Fibroblast of gingiva (primary cell): Measurements from ENCODE around the gene CALY.
A peak's percentile ranks its signal among the peaks of the same experiment; 100 is the strongest.

Experiments
- DNase-seq: peaks from one replicate; pipeline ENCODE4 v3.0.0-alpha.2; 2011; ENCODE audit warnings: low read depth

The CALY gene

DNA sequence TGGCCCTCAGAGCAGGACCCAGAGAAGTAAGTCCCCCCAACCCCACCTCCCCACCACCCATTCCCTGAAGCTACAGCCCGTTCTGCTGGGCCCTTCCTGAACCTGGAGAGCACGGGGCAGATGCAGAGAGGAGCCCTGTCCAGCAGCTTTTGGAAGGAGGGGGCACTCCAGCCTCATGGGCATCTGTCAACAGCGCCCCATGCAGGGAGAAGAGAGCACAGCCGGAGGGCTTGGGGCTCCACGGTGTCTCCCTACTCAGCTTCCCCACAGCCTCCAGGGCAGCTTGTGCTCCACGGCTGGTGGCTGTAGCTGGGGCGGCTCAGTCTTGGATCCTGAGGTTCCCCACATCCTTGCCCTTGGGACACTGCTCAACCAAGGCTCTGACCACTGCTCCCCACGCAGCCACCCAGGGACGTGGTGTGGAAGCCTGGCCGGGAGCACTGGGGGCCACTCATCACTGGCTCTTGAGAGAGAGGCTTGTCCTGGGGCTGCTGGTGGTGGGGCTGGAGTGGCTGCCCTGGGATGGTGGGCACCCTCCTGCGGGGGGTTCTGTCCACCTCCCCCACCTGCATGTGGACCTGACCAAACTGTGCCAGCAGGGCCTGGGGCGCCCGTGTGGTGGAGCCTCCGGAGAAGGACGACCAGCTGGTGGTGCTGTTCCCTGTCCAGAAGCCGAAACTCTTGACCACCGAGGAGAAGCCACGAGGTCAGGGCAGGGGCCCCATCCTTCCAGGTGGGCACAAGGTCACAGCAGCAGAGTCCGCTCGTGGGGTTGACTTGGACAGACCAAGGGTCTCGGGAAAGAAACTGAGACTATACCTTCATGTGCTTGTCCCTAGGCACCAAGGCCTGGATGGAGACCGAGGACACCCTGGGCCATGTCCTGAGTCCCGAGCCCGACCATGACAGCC, 15.0 kb upstream of the CALY start:
- DNase-seq = no peak

- DNase-seq = no peak
These were observed 14.2 kb upstream of the CALY start for GRCh38 chr10:133350950-133351329.

GRCh38 chr10:133350283-133350949, 13.7 kb upstream of the CALY start:
- DNase-seq = no peak

- DNase-seq = no peak
These were observed 12.9 kb upstream of the CALY start for GRCh38 chr10:133349577-133350011.

DNA sequence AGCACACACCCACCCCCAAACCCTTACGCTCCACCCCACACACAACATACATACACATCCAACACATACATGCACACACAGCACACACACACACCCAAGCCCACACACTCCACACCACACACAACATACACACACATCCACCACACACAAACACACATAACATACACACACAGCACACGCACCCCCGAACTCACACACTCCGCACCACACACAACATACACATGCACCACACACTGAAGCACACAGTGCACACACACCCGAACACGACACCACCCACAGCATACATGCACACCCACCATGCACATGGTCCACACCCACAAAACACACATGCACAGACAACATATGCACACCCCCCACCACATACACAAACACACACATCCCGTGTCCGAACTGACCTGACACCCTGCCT, 12.5 kb upstream of the CALY start:
- DNase-seq = no peak

DNA sequence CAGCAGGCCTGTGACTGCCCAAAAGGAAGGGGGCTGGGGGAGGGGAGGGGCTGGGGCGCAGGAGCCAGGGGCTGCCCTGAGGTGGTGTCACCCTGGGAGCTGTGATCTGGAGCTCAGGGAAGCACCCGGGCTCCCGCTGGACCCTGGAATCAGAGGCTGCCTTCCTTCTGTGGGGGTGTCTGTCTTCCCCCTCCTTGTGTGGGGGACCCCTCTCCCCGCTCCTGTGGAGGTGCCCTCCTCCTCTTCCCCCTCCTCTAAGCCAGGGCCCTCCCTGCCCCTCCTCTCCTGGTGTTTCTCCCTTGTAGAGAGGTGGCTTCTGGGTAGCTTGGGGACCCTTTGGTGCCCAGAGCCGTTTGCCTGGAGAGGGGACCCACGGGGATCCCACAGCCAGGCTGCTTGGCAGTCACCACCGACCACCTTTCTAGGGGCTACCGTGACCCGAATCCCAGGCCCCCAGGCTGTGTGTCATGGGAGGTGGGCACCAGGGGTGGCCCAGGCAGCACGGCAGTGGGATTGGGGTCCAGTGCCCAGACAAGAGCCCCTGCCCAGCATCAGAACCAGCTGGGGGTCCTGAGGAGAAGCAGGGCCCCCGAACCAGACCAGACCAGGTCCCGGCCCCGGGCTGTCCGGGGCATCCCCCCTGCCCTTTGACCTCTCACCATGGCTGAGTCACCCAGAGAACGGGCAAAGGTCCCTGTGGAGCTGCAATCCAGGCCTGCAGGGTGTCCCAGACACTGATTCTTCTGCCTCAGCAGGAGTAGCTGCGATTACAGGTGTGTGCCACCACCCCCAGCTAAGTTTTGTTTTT, 11.2 kb upstream of the CALY start:
- no peak for DNase-seq

DNA sequence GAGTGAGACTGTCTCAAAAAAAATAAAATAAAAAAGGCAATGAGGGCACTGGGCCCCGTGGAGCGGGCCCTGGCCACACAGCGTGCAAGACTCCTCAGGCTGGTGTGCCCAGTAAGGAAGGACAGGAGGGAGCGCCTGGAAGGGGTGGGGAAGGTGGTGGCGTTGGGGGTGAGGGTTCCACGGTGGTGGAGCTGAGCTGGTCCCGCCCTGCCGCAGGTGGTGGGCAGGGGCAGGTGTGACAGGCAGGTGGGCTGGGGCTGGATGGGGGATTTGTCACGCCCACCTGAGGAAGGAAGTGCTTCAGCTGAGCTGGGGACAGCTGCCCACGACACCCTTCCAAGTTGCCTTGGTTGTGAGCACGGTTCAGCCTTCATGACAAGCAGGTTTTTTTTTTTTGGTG, 9.7 kb upstream of the CALY start:
- no peak for DNase-seq

DNA sequence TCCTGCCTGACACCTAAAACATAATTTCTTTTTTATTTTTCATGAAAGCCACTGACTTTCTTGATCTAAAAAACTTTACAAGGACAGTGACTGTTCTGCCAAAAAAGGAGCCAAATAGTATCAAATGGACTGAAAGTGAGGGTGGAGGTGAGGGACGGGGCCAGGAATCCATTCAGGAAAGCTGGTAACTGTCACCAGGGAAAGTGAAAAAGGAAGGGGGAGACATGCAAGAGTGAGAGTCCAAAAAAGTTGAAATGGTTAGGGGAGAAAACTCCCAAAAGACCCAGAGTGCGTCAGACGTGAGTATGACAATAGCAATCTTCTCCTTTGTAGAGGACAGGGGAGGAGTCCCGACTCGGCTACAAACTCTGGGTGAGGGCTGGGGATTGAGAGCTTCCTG, 7.5 kb upstream of the CALY start:
- no peak for DNase-seq

DNA sequence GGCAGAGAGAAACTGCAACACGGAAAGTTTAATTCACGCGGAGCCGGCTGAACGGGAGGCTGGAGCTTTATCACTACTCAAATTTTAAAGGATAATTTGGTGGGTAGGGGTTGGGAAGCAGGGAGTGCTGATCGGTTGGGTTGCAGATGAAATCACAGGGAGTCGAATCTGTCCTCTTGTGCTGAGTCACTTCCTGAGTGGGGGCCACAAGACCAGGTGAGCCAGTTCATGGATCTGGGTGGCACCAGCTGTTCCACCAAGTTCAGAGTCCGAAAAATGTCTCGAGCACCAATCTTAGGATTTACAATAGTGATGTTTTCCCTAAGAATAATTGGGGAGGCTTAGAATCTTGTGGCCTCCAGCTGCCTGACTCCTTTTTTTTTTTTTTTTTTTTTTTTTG, 6.9 kb upstream of the CALY start:
- no peak for DNase-seq

GRCh38 chr10:133342942-133343341, 6.2 kb upstream of the CALY start:
- DNase-seq = no peak

- no peak for DNase-seq
These were observed 5.3 kb upstream of the CALY start for GRCh38 chr10:133341983-133342382.

DNA sequence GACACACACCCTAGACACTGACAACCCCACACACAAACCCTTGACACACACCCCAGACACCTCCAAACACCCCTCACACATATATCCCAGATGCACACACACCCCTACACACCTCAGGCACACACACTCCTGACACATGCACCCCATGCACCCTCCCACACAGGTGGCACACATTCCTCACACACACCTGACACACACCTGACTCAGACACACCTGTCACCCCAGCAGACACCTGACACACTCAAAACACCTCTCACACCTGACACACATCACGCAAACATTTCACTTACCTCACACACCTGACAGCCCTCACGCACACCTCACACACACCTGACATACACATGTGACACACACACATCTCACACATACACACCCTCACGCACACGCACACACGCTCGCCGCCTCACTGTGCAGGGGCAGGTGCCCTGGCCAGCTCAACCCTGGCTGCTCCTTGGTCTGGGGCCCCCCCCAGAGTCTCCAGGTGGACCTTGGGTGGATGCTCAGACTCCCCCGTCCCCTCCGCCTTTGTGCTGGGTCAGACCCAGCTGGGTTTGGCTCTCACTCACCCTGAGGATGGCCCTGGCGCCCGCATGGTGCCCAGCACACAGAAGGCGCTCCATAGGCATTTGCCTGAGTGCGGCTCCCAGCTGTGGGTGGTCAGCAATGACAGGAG, 3.1 kb upstream of the CALY start:
- DNase-seq = no peak

- no peak for DNase-seq
These were observed 1.7 kb upstream of the CALY start for GRCh38 chr10:133338080-133339071.

- no peak for DNase-seq
These were observed 652 bp upstream of the CALY start for GRCh38 chr10:133337370-133337725.

GRCh38 chr10:133336118-133336576, 549 bp downstream of the CALY start:
- no peak for DNase-seq

GRCh38 chr10:133335246-133336117, 1.2 kb downstream of the CALY start:
- peak; percentile 56 for DNase-seq

- no peak for DNase-seq
These were observed 2.0 kb downstream of the CALY start for GRCh38 chr10:133334503-133335245.

DNA sequence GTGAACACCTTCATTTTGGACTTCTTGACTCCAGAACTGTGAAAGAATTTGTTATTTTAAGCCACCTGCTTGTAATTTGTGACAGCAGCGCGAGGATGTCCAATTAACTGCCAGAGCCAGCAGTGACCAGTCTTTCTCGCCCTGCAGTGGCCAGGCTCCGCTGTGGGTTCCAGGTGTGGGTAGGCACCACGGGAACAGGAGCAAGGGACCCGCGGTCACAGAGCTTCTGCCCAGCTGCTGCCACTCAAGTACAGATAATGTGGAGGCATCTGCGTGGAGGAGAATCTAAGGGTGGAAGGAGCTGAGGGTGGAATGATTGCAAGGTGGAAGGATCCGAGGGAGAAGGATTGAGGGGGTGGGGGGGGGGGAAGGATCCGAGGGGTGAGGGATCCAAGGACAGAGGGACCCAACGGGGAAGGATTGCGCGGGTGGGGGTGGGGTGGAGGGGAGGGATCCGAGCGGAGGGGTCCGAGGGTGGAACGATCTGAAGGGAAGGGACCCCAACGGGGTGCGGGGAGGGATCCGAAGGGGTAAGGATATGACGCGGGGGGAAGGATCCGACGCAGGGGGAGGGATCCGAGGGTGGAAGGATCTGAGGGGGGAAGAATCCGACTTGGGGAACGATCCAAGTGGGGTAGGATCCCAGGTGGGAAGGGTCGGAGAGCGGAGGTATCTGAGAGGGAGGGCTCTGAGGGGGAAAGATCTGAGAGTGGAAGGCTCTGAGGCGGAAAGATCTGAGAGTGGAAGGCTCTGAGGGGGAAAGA, 3.6 kb downstream of the CALY start:
- no peak for DNase-seq
